Mesodermal cell (in vitro differentiated cells): ENCODE measurements around the gene MAP3K19.
"Not testable (repeated sequence)": the region's sequence is repeated elsewhere in the genome, so short reads cannot be mapped to it uniquely, and the experiment has no call there.

ENCODE experiments used
- H3K27ac ChIP-seq: 2 replicates; pipeline ENCODE4 v1.7.0; 2013; ENCODE audit warnings: mild to moderate bottlenecking, low read depth, low read length, moderate library complexity; ENCODE audit not compliant: severe bottlenecking
- H3K36me3 ChIP-seq: 2 replicates; pipeline ENCODE4 v1.7.1; 2013; ENCODE audit warnings: mild to moderate bottlenecking, low read length, moderate library complexity; ENCODE audit not compliant: control insufficient read depth, insufficient read depth
- H3K4me1 ChIP-seq: one replicate; pipeline ENCODE4 v1.7.1; 2013; ENCODE audit warnings: mild to moderate bottlenecking, low read length; ENCODE audit not compliant: insufficient read depth, control insufficient read depth, poor library complexity, severe bottlenecking
- H3K4me3 ChIP-seq: 2 replicates; pipeline ENCODE4 v1.7.0; 2013; ENCODE audit warnings: low read length, control low read depth, mild to moderate bottlenecking; ENCODE audit not compliant: insufficient read depth, poor library complexity, severe bottlenecking; ENCODE audit errors: extremely low read depth
- H3K9me3 ChIP-seq: 2 replicates; pipeline ENCODE4 v1.7.1; 2013; ENCODE audit warnings: mild to moderate bottlenecking, low read length, moderate library complexity; ENCODE audit not compliant: control insufficient read depth
- WGBS, 2 experiments: methylation state at CpG; one replicate each; pipeline ENCODE4 v1.1.5; 2013; ENCODE audit warnings: missing lambda C conversion rate in 2 of 2; ENCODE audit not compliant: insufficient coverage in 2 of 2; 5-methylcytosine and 5-hydroxymethylcytosine counted together

The MAP3K19 gene

DNA sequence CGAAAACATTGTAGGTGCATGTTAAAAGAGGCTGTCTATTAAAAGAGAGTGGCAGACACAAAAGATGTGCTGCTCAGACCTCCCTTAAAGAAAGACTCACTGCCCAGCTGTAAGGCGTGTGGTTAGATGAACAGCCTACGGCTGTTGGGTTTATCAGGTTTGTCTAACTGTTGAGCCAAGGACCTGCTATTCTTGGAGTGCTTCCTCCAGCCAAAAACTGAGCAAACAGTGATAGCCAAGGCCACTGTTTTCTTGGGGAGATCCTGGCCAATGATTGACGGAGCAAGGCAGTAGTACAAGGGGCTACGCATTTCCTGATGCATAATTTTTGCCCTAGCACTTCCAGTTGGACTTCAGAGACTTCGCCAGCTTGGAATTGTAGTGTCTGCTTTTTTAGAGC lies 3.4 kb upstream of the MAP3K19 start:
- Histone ChIP-seq H3K4me3 (no peak overlapping the region), H3K9me3 (no peaks in the 10 kb centered on the region), H3K4me1 (peaks cover 10% of the 10 kb centered on the region), H3K36me3 (peaks cover 9% of the 10 kb centered on the region), H3K27ac (no peak overlapping the region)
- WGBS, 2 experiments, result 94% methylated on average over 6 of the region's 6 CpGs

DNA sequence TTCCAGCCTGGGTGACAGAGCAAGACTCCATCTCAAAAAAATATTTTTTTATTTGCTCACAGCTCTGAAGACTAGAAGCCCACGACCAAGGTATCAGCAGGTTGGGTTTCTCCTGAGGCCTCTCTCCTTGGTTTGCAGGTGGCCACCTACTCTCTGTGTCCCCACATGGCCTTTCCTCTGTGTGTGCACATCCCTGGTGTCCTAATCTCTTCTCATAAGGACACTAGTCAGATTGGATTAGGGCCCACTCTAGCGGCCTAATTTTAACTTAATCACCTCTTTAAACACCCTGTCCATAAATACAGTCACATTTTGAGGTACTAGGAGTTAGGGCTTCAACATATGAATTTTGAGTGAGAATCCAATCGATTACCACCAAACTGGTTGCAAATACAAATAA lies 2.9 kb upstream of the MAP3K19 start:
- Histone ChIP-seq H3K27ac (no peak overlapping the region), H3K36me3 (peaks cover 5% of the 10 kb centered on the region), H3K4me3 (no peak overlapping the region), H3K4me1 (peaks cover 10% of the 10 kb centered on the region), H3K9me3 (no peaks in the 10 kb centered on the region)
- WGBS, 2 experiments, result 82 to 94% methylated on average over 2 of the region's 3 CpGs

DNA sequence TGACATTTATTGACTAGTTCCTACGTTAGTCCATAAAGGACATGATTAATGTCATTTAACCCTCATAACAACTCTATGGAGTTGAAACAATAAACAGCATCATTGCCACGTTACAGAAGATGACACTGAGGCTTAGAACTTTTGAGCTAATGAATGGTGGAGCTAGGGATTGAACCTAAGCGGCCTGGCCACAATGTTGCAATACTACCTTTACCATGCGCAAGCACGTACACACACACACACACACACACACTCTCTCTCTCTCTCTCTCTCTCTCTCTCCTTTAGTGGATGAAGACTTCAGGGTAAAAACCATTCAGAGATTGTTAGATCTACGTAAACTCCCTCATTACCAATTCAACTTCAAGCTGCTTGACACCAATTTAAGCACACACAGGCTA lies 875 bp upstream of the MAP3K19 start:
- Histone ChIP-seq H3K27ac (no peak overlapping the region), H3K4me3 (no peak overlapping the region), H3K9me3 (no peaks in the 10 kb centered on the region), H3K4me1 (no peaks in the 10 kb centered on the region), H3K36me3 (no peaks in the 10 kb centered on the region)
- WGBS, 2 experiments, result 100% methylated on average over 1 of the region's 6 CpGs

DNA sequence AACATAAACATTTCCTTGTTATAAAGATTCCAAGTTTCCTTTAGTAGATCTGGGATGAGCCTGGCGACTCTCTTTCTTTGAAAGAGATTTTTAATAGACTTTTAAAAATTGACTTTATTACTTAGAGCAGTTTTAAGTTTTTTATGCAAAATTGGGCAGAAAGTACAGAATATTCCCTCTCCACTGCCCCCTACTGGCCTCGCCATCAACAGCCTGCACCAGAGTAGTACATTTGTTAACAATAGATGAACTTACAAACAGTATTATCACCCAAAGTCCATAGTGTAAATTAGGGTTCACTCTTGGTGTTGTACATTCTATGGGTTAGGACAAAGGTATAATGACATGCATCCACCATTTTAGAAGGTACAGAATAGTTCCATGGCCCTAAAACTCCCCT lies 3.9 kb downstream of the MAP3K19 start:
- no CpG with 5 or more reads among the region's 2 CpGs for WGBS, 2 experiments

DNA sequence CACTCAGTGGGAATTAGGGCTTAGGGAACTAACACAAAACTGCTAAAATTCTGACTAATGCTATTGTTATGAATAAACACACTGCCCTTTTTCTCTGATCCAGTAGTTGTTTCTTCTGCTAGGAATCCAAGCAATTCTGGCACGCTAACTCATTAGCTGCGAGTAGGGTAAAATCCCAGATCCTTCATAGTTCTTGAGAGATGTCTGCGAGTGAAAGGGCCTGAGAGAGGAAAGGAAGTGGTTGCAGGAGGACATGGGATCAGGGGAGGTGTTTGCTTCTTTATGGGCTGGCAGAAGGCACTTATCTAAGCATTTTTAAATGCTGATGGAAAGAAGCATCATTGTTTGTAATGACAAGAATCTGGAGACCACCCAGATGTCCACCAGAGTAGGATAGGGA lies 9.4 kb downstream of the MAP3K19 start:
- no peaks in the 10 kb centered on the region for H3K4me1 ChIP-seq
- WGBS, 2 experiments, result 87 to 89% methylated on average over 2 to 3 of the region's 3 CpGs
- H3K4me3 ChIP-seq, result no peak overlapping the region
- no peaks in the 10 kb centered on the region for H3K9me3 ChIP-seq
- no peak overlapping the region for H3K27ac ChIP-seq
- no peaks in the 10 kb centered on the region for H3K36me3 ChIP-seq

More for the DNA sequence above, 3.9 kb downstream of the MAP3K19 start:
- no peaks in the 10 kb centered on the region for H3K36me3 ChIP-seq
- H3K4me1 ChIP-seq, result no peaks in the 10 kb centered on the region
- H3K4me3 ChIP-seq, result no peak overlapping the region
- no peaks in the 10 kb centered on the region for H3K9me3 ChIP-seq
- no peak overlapping the region for H3K27ac ChIP-seq

DNA sequence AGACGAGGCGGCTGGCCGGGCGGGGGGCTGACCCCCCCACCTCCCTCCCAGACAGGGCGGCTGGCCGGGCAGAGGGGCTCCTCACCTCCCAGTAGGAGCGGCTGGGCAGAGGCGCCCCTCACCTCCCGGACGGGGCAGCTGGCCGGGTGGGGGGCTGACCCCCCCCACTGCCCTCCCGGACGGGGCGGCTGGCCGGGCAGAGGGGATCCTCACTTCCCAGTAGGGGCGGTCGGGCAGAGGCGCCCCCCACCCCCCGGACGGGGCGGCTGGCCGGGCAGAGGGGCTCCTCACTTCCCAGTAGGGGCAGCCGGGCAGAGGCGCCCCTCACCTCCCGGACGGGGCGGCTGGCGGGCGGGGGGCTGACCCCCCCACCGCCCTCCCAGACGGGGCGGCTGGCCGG lies 14.0 kb downstream of the MAP3K19 start:
- not testable (repeated sequence) for H3K4me3 ChIP-seq, H3K9me3 ChIP-seq, H3K27ac ChIP-seq, H3K36me3 ChIP-seq, H3K4me1 ChIP-seq
- 100% methylated on average over 1 of the region's 33 CpGs; no CpG with 5 or more reads in 1 of the 2 experiments for WGBS, 2 experiments

DNA sequence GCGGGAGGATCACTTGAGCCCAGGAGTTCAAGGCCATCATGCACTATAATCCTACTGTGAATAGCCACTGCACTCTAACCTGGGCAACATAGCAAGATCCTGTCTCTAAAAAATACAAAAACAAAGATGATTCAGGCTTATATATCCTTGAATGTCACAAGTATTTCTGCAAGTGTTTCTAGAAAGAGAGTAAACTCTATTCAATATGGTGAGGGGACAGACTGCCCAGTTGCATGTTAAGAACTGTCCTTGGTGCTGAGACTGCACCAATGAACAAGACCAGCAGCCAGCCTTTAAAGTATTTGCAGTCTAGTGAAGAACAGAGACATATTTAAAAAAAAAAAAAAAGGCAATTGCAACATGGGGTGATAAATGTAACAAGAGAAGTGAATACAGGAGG lies 16.4 kb downstream of the MAP3K19 start:
- H3K27ac ChIP-seq, result no peak overlapping the region
- no peaks in the 10 kb centered on the region for H3K4me1 ChIP-seq
- no peaks in the 10 kb centered on the region for H3K9me3 ChIP-seq
- H3K36me3 ChIP-seq, result no peaks in the 10 kb centered on the region
- no peak overlapping the region for H3K4me3 ChIP-seq
- 90% methylated on average over 1 of the region's 1 CpG; no CpG with 5 or more reads in 1 of the 2 experiments for WGBS, 2 experiments

DNA sequence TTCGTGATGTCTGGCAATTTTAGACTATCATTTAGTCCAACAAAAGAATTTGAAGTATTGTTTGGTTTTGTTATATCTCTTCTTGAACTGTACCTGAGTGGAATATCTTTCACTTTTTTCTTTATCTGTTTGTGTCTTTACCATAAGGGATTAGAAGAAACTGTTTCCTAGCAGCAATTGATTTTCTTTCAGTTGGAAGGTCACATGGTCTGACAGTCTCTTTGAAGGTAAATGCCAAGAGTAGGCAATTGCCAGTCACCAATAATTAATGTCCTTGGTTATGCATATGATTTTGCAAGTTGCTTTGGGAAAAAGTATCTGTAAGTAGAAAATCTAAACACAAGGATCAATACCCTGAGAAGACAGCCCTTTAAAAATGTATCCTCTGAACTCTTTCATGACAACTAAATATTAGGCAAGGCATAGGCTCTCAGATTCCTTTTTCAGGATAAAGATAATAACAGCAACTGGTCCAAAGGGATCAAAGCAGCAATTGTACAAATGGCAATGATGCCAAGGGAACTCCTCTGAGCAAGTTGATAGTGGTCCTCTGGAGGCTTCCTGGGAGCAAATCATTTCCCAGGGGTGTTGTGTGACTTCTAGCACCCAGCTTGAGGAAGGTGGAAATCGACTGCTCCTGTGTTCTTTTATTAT lies 17.6 kb downstream of the MAP3K19 start:
- no peak overlapping the region for H3K27ac ChIP-seq
- no peaks in the 10 kb centered on the region for H3K4me1 ChIP-seq
- WGBS, 2 experiments, result no CpG with 5 or more reads among the region's 2 CpGs
- H3K9me3 ChIP-seq, result no peaks in the 10 kb centered on the region
- H3K36me3 ChIP-seq, result no peaks in the 10 kb centered on the region
- no peak overlapping the region for H3K4me3 ChIP-seq

DNA sequence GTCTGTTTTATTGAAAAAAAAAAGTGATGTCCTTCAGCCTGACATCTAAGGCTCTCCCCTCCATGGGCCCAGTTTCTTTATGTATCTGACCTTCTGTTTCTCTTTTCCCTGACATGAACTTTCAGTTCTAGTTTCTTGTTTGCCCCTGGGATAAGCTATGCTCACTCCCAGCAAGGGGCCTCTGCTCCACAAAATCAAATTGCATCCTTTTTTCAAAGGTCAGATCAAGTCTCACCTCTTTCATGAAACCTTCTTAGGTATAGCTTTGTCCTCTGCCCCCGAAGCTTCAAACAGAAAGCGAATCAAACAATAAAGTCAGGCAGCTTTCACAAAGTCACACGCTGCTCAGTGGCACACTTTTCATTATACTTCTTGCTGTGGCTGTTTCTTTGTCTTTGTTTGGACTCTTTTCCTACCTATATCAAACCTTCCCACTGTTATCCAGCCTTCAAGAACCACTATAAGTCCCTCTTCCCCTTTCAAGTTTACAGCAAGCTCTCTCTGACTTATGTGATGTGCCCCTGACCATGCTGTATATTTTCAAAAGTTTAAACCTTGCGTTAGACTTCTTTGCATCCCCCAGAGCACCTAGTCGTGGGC lies 23.3 kb downstream of the MAP3K19 start:
- WGBS, 2 experiments, result 89 to 96% methylated on average over 4 to 5 of the region's 5 CpGs
- Histone ChIP-seq H3K4me3 (no peak overlapping the region), H3K4me1 (no peaks in the 10 kb centered on the region), H3K36me3 (no peaks in the 10 kb centered on the region), H3K27ac (no peak overlapping the region), H3K9me3 (no peaks in the 10 kb centered on the region)

DNA sequence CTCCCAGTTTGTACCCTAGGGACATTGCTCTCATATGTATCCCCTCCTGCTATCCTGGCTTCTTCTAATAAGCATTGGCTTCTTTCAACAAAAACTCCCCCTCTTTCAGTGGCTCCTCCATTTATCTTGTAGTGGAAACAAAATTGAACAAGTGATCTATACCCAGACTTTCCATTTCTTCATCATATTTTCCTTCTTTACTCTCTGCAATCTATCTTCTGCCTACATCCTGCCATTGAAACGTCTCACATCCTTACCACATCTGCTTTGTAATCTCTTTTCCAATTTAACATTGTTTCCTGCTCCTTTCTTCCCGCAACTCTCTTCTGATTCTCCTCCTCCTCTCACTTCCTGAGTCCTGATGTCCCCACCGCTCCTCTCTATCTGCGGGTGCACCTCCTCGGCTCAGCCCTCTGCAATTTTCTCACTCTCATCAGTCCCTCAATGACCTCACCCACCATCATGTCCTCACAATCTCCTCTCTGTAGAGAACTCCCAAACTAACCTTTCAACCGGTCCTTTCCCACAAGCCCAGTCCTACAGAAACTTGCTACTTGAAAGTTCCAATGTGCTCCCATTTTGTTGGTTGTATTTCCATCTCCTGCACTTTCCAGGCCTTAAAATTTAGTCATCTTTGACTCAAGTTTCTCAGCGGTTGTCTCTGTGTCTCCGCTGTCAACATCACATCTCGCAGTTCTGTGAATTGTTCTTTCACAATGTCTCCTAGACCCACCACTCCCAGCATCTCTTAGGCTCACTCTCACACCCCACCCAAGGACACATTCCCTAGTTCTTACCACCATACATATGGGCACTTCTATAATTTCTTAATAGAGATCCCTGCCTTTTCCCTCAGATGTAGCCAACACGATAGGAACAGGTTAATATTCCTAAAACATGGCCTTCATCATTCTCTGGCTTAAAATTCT lies 24.0 kb downstream of the MAP3K19 start:
- Histone ChIP-seq H3K27ac (no peak overlapping the region), H3K9me3 (no peaks in the 10 kb centered on the region), H3K4me1 (no peaks in the 10 kb centered on the region), H3K4me3 (no peak overlapping the region), H3K36me3 (no peaks in the 10 kb centered on the region)
- WGBS, 2 experiments, result 88% methylated on average over 9 of the region's 10 CpGs
